ENCODE results near the gene PSPH.
"Not testable (repeated sequence)": the region's sequence is repeated elsewhere in the genome, so short reads cannot be mapped to it uniquely, and the experiment has no call there.

GRCh38 chr7:56032578-56032977 lies 18.7 kb downstream of the PSPH start:
- TF ChIP-seq CTCF (IDR thresholded peaks at IDR 0.05); EZH2 (IDR thresholded peaks at IDR 0.05; ENCODE audit: borderline replicate concordance, insufficient read depth, low read depth, low read length, poor library complexity, severe bottlenecking): not testable (repeated sequence)
